Spinal cord (tissue), 10 donors: ENCODE data around the gene UBA52. TPM values are rescaled to one million over a fixed set of nuclear protein-coding genes. Genes with fewer than 3 reads are reported as not detected.

ENCODE experiments used
- DNase-seq, 6 donors: peaks; one replicate each; pipeline versions ENCODE4 v3.0.0 to v3.0.0-alpha.2; 2013 to 2015; ENCODE audit warnings: low spot score in 6 of 6, low read depth in 4 of 6
- H3K27ac ChIP-seq: one replicate; pipeline ENCODE4 v1.5.1; 2013; ENCODE audit warnings: low read depth, low read length, control low read depth
- H3K27me3 ChIP-seq: one replicate; pipeline ENCODE4 v1.6.1; 2013; ENCODE audit warnings: low read length; ENCODE audit not compliant: control insufficient read depth, insufficient read depth
- H3K36me3 ChIP-seq: one replicate; pipeline ENCODE4 v1.6.1; 2013; ENCODE audit warnings: low read length; ENCODE audit not compliant: control insufficient read depth, insufficient read depth
- H3K4me1 ChIP-seq: one replicate; pipeline ENCODE4 v1.6.1; 2013; ENCODE audit warnings: low read length; ENCODE audit not compliant: control insufficient read depth, insufficient read depth
- H3K4me3 ChIP-seq: one replicate; pipeline ENCODE4 v1.5.1; 2013; ENCODE audit warnings: low read depth, low read length, control low read depth
- H3K9me3 ChIP-seq: one replicate; pipeline ENCODE4 v1.6.1; 2013; ENCODE audit warnings: low read length; ENCODE audit not compliant: control insufficient read depth, insufficient read depth
- WGBS: methylation state at CpG from one replicate; pipeline ENCODE4 v1.1.5; 2013; ENCODE audit warnings: missing lambda C conversion rate; ENCODE audit not compliant: insufficient coverage; 5-methylcytosine and 5-hydroxymethylcytosine counted together
- polyA plus RNA-seq, 2 donors: library from polyadenylated mRNA; unstranded; fragments of 120-200 nt; gene quantifications; one replicate each; pipeline ENCODE4 v1.2.1, GENCODE V29; 2013; ENCODE audit not compliant: insufficient read length in 2 of 2
- total RNA-seq, 2 donors: library from RNA; depleted of rRNA in 1 of 2; stranded (reverse); fragments of 120-200 nt in 1 of 2; fragments of >200 nt in 1 of 2; gene quantifications; one replicate each; pipeline versions ENCODE4 v1.2.3 to v1.2.4, GENCODE V29; 2013 to 2014
- donor health status: healthy.

Gene UBA52
- total and polyA plus RNA-seq, 4 donors = 638 to 956 (median 688) TPM

DNA sequence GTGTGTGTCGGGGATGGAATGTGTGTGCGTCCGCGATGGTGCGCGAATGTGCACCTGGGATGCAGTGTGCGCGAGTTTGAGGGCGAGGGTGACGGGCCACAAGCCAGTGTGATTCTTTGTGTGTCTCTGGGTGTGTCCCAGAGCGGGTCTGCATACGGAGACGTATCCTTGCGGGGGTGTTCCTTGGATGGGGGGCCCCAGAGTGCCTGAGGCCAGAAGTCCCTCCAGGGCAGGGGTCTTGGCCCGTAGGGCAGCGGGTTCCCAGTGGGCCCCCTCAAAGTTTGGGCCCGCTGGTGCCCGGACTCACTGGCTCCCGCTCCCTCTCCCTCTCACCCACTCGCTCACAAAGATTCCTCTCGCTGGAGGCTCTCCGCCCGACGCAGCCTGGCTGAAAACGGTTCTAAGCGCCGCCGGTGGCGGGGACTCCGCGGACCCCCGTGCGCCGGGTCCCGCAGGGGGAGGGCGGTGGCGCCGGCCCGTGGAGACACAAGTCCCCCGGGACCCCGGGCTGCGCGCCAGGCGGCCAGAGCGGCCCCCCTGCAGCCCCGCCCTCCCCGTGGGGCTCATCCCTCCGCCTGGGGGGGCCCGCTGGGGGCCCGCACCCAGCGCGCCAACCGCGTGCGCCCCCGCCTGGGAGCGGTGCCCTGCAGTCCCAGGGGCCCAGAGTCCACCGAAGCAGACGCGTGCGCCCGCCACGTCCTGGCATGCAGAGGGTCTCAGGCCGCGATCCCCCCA is 34.1 kb downstream of the UBA52 start:
- no peak for DNase-seq
- 2% methylated on average over 64 of the region's 65 CpGs for WGBS
- Histone ChIP-seq H3K9me3 (no peaks in the 10 kb centered on the region), H3K27ac (no peak overlapping the region), H3K36me3 (no peaks in the 10 kb centered on the region), H3K4me1 (peaks cover 42% of the 10 kb centered on the region), H3K4me3 (no peak overlapping the region), H3K27me3 (peaks cover 83% of the 10 kb centered on the region)

DNA sequence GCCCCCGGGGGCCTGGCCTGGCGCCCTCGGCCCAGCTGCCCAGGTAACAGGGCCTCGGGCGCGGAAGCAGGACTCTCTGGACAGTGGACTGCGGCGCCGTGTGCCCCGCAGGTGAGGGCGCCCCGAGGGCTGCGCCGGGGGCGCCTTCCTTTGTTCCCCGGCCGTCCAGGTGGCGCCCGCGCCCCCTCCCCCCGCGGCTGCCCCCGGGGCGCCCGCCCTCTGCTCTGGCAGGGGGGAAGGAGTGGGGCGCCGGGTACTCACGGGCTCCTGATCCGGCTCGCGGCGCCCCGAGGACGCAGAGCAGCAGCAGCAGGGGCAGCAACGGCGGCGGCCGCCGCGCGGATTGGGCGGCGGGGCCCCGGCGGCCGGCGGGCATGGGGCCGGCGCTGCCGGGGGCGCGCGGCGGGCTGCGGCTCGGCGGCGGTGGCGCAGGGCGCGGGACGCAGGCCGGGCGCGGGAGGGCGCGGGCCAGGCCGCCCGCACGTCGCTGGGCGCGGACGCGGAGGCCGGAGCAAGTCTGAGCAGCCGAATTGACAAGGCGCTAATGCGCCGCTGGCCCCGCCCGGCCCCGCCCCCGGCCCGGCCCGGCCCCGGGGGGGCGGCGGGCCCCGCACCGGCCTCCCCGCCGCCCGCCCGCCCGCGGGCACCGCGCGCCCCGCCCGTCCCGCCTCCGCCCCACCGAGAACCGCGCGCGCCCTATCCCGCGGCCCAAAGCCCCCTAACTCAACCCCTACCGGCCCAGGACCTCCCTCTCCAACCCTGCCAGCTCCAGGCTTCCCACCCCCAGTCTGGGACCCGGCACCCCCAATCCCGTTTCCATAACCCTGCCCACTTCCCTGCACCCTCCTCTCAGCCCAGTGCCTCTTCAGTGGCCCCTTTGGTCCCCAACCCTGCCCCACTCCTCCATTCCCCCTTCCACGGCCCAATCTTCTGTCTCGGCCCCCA is 34.9 kb downstream of the UBA52 start, which contains the start of gene CRLF1:
CRLF1 (minus strand) TSS at position 519 of the 945 bp plus-strand sequence; CDS start at position 376, 143 bp downstream.
- Histone ChIP-seq H3K4me3 (no peak within 1 kb of the TSS), H3K27me3 (peaks cover 88% of the 10 kb centered on the region)

DNA sequence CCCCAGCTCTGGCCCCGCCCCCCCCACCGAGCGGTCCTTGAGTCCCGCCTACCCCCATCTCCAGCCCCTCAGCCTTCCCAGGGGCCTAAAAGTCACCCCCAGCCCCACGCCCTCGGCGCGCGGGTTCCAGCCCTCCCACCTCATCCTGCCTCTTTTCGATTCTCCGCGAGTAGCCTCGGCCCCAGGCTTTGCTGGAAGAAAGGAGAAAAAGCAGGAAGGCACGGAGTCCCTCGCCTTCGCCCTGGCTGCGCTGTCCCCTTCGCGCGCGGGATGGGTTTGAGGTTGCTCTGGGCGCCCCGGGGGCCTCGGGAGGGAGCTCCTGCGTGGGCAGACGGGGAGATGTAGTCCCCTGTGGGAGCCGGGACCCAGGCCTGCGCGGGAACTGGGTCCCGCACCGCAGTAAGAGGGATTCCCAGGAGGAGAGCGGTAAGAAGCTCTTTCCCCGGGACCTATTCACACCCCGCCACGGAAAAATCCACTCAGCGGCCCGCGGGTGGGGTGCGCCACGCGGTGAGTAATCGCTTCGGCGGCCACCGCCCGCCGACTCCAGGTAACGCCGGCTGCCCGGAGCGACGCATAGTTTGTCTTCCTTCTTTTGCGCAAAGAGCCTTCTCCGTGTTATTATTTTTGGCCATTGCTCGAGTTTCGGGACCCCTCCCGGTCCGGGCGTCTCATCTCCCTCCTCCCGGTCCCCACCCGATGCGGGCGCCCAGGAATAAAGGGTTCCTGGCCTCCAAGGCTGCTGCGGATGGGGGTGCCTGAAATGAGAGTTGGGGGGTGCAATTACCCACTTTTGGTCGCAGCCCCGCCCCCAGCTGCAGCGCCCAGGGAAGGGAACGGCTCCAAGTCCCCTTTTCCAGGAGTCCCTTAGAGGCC is 35.8 kb downstream of the UBA52 start:
- Histone ChIP-seq H3K36me3 (no peaks in the 10 kb centered on the region), H3K27ac (no peak overlapping the region), H3K27me3 (peaks cover 91% of the 10 kb centered on the region), H3K4me3 (no peak overlapping the region), H3K9me3 (no peaks in the 10 kb centered on the region), H3K4me1 (peaks cover 59% of the 10 kb centered on the region)
- DNase-seq = no peak
- under 1% methylated on average over 59 of the region's 68 CpGs for WGBS

More for the DNA sequence above, 34.9 kb downstream of the UBA52 start, which contains the start of gene CRLF1:
- WGBS = under 1% methylated on average over 96 of the region's 116 CpGs
- Histone ChIP-seq H3K9me3 (no peaks in the 10 kb centered on the region), H3K36me3 (no peaks in the 10 kb centered on the region), H3K4me1 (peaks cover 50% of the 10 kb centered on the region), H3K27ac (no peak within 1 kb of the TSS)
- no peak for DNase-seq

DNA sequence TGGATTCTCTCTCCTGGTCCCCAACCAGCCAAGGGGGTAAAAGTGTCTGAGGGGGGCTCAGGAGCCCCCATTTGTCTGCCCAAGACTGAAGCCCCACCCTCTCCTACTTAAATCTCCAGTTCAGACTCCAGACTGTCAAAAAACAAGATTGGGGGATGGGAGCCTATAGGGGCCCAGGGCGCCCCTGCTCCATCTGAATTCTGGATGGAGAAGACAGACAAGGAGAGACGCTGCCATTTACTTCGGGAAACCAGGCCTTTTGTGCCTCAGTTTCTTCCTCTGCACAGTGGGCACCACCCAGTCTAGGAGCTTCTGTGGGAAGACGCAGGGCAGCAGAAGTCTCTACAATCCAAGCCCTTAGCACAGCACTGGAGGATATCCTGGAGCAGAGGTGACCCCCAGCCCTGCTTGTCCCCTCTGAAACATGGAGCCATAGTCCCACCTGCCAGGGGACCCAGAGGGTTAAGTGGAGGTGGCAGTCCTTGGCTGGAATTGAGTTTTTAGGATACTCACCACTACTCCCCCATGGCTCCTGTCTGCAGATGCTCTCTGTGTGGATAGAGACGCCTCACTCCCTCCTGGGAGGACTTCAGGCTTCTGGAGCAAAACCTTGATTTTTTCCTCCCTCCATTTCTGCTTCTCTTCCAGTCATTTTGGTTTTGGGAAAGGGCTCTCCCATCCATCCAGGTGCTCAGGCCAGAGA is 36.6 kb downstream of the UBA52 start:
- Histone ChIP-seq H3K27ac (no peak overlapping the region), H3K9me3 (no peaks in the 10 kb centered on the region), H3K4me3 (no peak overlapping the region), H3K4me1 (peaks cover 60% of the 10 kb centered on the region), H3K36me3 (no peaks in the 10 kb centered on the region), H3K27me3 (peaks cover 86% of the 10 kb centered on the region)
- 45% methylated on average over 2 of the region's 5 CpGs for whole genome bisulfite sequencing
- no peak for DNase-seq

DNA sequence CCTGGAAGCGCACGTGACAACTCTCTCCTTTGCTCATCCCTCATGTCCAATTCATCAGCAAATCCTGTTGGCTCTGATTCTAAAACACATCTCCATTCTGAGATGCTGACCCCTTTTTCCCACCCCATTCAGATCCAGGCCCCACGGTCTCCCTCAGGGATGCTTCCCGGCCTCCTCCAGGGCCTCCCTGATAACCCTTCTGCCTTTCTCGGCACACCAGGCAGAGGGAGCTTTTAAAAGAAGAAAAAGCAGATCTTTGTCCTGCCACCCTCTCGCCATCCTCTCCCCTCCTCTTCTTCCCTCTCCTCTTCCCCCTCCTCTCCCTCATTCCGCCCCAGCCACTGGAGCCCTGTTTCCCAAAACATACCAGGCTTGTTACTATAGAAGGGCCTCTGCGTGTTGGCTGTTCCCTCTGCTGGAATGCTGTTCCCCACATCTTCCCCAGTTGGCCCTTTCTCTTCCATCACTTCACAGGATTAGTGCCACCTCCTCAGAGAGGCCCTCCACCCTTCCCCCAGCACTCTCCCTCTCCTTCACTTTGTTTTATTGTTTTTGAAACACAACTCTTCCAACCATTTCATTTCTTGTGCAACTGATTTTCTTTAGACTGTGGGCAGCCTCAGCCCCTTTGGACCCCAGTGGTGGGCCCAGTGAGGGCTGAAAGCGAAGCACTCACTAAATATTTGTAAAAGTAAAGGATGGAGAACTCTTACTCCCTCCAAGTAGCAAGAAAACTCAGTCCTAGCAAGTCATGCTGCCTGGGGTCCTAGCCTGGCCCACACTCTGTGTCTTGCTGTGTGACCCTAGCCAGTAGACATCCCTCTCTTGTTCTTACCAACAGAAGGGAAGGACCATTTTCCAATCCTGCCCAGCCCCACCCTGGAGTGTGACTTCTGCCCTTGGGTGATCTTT is 37.4 kb downstream of the UBA52 start:
- DNase-seq = no peak
- Histone ChIP-seq H3K9me3 (no peaks in the 10 kb centered on the region), H3K4me1 (peaks cover 60% of the 10 kb centered on the region), H3K4me3 (no peak overlapping the region), H3K27me3 (peaks cover 81% of the 10 kb centered on the region), H3K27ac (no peak overlapping the region), H3K36me3 (peaks cover 3% of the 10 kb centered on the region)
- 35% methylated on average over 9 of the region's 9 CpGs for WGBS

DNA sequence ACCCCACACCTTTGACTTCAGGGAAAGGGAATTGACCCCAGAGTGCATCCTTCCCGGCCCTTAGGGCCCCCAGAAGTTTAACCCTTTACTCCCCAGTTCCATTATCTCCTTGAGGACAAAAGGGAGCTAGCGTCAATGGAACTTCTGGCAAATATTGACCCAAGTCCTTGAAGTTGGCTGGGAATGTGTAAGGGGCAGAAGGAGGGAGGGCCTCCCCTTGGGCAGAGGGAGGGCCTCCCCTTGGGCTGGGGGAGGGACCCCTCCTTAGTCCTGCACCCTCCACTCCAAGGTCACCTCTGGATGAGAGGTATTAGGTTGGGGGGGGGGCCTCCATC is 38.0 kb downstream of the UBA52 start:
- H3K9me3 ChIP-seq = no peaks in the 10 kb centered on the region
- 60% methylated on average over 1 of the region's 2 CpGs for WGBS

DNA sequence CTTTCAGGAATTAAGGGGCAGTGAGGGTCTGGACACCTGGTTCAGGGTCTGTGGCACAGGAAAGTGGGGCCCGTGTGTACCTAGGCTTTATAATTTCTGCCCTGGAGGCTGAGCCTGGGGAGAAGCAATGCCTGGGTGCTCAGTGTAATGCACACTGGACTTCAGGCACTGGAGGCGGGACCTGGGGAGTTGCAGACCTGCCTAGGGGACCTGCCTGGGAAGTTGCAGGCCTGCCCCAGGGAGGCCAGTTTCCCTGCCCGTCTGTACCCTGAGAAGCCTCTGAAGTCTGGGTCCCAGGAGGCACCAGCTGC is 38.5 kb downstream of the UBA52 start:
- Histone ChIP-seq H3K27me3 (peaks cover 71% of the 10 kb centered on the region), H3K36me3 (peaks cover 15% of the 10 kb centered on the region), H3K4me3 (no peak overlapping the region), H3K27ac (no peak overlapping the region), H3K9me3 (no peaks in the 10 kb centered on the region), H3K4me1 (peaks cover 62% of the 10 kb centered on the region)
- no peak for DNase-seq
- WGBS = 27% methylated on average over 3 of the region's 3 CpGs

More for the DNA sequence above, 38.0 kb downstream of the UBA52 start:
- H3K4me1 ChIP-seq = peaks cover 63% of the 10 kb centered on the region
- peaks cover 10% of the 10 kb centered on the region for H3K36me3 ChIP-seq
- DNase-seq = no peak
- peaks cover 76% of the 10 kb centered on the region for H3K27me3 ChIP-seq
- H3K27ac ChIP-seq = no peak overlapping the region
- no peak overlapping the region for H3K4me3 ChIP-seq

DNA sequence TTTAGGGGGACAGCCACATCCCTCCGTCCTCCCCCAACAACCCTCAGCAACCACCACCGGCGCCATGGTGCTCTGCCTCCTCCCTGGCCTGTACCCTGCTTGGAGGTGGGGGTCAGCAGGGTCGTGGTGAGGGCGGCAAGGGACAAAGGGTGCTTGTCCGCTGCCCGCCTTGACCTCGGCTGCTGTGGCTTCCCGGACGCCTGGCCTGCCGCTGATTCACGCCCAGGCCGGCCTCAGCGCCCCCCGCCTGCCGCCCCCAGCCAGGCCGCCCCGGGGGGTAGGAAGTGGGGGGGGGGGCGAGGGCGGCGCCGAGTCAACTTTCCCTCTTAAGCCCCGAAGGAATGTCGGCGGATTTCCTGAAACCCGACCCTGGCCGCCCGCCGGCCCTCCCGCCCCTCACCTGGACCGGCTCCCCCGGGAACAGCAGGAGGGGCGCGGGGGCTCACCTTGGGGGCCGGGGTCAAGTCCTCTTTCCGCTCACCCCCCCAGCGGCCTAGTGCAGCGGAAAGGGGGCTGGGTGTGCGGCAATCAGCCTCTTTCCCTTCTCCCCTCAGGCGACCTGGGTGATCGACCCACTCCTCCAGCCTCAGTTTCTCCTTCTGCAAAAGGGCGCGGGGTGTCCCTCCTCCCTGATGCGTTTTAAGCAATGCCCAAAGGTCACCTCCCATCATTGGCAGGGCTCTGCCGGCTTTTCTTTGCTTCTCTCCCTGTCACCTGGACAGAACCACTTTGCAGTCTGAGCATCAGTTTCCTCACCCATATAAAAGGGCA is 39.1 kb downstream of the UBA52 start:
- DNase-seq = no peak
- peaks cover 16% of the 10 kb centered on the region for H3K36me3 ChIP-seq
- no peaks in the 10 kb centered on the region for H3K9me3 ChIP-seq
- peaks cover 66% of the 10 kb centered on the region for H3K27me3 ChIP-seq
- no peak overlapping the region for H3K27ac ChIP-seq
- peaks cover 57% of the 10 kb centered on the region for H3K4me1 ChIP-seq
- no peak overlapping the region for H3K4me3 ChIP-seq
- WGBS = 5% methylated on average over 38 of the region's 45 CpGs
